Activated CD4-positive, alpha-beta T cell treated with anti-CD3 and anti-CD28 coated beads, Interleukin-2, Interleukin-6, amounts not matched to agents 100 ng/mL and 50 ng/mL, durations not matched to agents 16 hours and 8 hours (primary cell): ENCODE data around the gene UGT1A6.
"Not testable (repeated sequence)": the region's sequence is repeated elsewhere in the genome, so short reads cannot be mapped to it uniquely, and the experiment has no call there.

Source experiments
- DNase-seq: peaks from one replicate; pipeline ENCODE4 v3.0.0-alpha.2; 2020

The UGT1A6 gene

GRCh38 chr2:233688341-233688740 is 4.3 kb upstream of the UGT1A6 start:
- DNase-seq: no peak

DNA sequence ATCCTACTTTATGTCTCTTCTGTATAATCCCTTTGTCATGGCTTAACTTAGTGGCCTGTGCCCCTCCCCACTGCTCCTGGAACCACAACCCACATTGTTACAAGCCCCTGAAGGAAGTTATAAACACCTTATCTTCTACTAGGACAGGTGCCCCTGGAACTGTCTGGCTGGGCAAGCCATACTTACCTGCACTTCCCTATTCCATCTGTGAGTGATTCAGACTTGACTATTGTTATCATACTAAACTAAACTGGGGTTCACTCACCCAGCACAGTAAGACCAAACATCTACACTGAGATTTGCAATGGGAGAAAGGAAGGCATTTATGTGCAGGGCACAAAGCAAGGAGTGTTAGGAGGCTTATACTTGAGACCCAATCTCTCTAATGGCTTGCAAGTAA is 3.7 kb upstream of the UGT1A6 start:
- no peak for DNase-seq

DNA sequence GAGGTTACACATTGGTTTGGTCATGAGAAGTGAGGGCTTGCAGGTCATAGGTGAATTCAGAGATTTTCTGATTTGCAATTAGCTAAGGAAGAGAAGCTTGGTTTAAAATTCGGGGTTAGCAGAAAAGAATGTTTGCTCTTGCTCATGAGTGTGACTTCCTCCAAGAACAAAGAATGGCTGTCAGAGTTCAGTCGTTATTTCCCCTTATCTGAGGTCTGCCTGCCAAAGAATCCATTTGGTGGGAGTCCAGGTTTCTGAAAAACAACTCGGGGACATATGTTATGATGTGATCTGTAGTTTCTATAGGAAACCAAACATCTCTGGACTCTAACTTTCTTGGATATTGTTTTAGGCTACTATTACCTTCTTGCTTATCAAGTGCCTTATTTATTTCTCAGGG is 3.2 kb upstream of the UGT1A6 start:
- no peak for DNase-seq

GRCh38 chr2:233690444-233690843 is 2.2 kb upstream of the UGT1A6 start:
- DNase-seq: no peak

DNA sequence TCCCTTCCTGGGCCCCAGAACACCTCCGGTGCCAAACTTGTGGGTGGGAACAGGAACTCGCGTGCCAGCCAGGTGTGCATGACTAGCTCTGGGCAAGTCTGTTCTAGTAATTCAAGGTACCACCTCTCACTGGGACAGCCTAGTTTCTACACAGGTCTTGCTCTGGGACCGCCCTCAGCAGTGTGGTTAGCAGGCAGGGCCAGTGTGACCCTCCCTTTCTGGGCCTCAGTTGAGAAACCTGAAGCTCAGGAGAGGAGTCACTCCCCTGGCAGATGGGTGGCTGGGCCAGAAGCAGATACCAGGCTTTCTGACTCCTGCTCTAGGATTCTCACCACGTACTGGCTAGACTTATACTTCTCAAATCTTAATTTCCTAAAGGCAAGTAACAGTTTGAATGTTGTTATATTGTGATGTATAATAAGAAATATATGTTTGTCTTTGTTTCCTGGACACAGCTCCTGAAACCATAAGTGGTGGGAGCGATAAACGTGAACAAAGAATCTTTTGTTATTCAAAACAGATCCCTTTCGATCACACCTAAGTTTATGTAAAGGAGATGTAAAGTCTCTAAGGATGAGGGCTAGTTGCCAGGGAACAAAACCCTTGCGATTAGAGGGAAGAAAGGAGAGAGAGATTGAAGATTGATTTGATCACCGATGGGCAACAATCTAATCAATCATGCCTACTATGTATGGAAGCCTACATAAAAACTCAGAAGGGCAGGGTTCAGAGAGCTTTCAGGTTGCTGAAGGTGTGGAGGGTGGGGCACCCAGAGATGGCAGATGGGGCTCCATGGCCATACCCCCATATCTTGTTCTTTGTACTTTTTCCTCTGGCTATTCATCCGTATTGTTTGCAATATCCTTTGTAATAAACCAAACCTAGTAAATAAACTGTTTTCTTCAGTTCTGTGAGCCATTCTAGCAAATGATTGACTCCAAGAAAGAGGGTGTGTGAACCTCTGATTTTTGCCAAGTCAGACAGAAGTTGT is 952 bp upstream of the UGT1A6 start:
- no peak for DNase-seq

DNA sequence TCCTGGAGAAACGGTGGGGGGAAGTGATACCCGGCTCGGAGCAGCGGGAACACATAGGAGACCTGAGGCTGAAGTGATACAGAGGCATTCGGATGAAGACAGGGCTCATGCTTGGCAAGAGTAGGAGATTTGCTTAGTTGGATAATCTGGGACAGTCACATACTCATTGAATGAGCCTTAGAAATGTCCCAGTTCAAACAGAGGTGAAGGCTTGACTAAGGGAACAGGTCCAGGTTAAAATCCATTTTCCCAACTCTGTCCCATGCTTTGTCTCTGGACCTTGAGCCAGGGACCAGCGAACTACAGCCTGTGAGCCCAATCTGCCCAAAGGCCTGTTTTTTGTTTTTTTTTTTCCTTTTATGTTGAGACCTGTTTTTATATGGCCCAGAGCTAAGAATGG is 1.3 kb downstream of the UGT1A6 start:
- no peak for DNase-seq

- no peak for DNase-seq
Observed at GRCh38 chr2:233698740-233699139, 6.0 kb downstream of the UGT1A6 start.

DNA sequence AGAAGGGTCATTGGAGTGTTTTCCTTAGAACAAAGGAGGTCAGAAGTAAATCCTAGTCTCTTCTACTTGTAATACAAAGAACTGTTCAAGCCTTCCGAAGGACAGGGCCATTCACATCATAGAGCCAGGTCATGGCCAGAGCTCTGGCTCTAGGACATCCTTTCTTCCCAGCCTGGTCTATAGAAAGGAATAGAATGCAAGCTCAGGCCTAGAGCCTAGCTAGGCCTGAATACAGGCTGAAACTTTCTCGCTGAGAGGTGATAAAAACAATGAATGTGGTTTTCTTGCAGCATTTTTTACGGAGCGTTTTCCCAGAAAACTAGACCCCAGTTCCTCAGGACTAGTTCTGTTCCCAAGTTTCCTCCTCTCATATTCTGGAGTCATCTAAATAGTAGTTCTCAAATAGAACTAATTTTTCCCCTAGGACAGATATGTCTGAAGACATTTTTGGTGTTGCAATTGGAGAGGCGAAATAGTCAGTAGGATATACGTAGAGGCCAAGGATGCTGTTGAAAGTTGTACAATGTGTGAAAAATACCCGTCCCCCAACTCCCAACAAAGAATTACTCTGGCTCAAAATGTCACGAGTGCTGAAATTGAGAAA is 6.8 kb downstream of the UGT1A6 start:
- DNase-seq: no peak

GRCh38 chr2:233700028-233700635 is 7.4 kb downstream of the UGT1A6 start:
- DNase-seq: no peak

- DNase-seq: not testable (repeated sequence)
Observed at GRCh38 chr2:233700842-233701241, 8.2 kb downstream of the UGT1A6 start.

DNA sequence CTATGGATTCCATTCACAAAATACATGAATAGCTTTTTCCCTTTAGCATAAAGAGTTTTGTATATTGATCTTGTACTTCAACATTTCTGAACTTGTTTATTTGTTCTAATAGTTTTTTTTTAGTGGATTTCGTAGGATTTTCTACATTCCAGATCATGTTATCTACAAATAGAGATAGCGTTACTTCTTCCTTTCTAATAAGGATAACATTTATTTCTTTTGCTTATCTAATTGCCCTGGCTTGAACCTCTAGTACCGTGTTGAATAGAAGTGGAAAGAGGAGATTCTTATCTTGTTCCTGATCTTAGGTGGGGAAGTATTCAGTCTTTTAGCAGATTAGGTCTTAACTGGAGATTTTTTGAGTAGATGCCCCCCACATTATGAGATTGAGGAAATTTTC is 9.5 kb downstream of the UGT1A6 start:
- DNase-seq: no peak

- no peak for DNase-seq
Observed at GRCh38 chr2:233705911-233706506, 13.3 kb downstream of the UGT1A6 start.

DNA sequence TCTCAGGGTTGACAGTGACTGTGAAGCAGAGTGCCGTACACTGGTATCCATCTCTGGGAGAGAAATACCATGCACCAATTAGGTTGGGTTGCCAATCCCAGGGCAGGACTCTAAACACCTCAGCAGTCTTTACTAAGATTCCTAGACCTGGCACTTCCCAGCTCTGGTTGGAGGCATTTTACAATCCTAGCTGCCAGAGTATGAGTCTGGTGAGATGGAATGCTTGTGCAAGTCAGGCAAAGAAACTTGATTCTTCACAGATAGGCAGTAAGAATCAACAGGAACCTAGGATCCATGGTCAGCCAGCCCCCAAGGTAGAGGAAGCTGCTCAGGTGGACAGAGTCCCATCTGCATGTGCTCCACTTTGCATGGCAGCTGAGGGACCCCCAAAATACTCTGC is 14.0 kb downstream of the UGT1A6 start:
- no peak for DNase-seq

DNA sequence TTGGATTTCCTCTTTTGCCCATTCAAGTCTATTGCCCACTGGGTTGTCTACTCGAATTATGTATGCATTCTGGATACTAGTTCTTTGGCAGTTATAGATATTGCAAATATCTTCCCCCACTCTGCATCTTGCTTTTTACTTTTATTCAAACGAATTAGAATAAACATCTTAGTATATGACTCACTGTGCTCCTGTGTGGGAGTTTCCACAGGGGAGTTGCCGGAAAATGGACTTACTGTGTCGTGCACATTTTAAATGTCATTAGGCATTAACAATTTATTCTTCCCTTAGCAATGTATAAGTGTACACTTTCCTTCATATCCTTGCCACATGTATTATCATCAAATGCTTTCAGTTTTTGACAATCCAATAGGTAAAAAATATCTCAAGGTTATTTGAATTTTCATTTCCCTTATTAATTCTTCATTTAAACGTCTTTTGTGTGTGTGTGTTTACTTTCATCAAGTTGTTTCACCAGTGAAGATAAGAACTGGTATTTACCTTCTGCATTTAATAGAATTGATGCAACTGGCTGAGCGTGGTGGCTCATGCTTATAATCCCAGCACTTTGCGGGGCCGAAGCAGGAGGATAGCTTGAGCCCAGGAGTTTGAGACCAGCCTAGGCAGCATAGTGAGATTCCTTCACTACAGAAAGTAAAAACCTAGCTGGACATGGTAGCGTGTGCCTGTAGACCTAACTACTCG is 15.4 kb downstream of the UGT1A6 start:
- no peak for DNase-seq

DNA sequence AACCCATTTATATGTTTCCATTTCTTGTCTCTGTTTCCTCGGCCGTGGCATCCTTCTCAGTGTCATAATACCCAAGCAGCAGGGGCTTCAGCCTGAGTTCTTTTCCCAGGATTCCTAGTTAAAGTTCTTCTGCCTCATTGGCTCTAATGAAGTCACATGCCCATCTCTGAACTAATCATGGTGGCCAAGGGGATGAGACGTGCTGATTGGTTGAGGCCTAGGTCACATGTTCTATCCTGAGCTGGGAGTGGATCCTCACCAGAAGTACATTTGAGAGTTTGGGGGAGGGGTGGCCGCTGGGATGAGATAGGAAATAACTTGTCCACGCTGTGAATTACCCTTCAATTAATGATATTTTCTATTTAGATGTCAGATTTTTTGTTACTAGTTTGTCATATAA is 16.3 kb downstream of the UGT1A6 start:
- DNase-seq: no peak

GRCh38 chr2:233711312-233712008 is 18.8 kb downstream of the UGT1A6 start:
- peak; percentile 71 for DNase-seq

DNA sequence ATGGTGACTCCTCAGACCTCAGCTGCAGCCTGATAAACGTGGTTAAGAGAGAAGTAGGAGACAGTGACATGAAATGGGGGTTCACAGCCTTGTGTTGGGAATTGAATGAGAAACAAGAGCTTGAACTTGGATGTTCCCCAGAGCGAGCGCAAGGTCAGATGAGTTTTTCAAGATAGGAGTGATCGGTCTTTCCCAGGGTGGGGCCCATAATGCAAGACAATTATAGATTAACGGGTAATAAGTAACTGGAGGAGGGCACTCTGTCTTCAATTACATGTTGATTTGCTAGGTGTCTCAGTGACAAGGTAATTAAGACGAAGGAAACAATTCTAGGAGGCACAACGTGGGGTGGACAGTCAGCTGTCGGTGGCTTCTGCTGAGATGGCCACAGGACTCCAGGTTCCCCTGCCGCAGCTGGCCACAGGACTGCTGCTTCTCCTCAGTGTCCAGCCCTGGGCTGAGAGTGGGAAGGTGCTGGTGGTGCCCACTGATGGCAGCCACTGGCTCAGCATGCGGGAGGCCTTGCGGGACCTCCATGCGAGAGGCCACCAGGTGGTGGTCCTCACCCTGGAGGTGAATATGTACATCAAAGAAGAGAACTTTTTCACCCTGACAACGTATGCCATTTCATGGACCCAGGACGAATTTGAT is 20.0 kb downstream of the UGT1A6 start, which contains the start of gene UGT1A5:
UGT1A5 (plus strand) TSS at position 297 of the 651 bp plus-strand sequence; CDS start at position 382, 85 bp downstream.
- DNase-seq: no peak

- DNase-seq: no peak
Observed at GRCh38 chr2:233713262-233713615, 20.5 kb downstream of the UGT1A6 start.

DNA sequence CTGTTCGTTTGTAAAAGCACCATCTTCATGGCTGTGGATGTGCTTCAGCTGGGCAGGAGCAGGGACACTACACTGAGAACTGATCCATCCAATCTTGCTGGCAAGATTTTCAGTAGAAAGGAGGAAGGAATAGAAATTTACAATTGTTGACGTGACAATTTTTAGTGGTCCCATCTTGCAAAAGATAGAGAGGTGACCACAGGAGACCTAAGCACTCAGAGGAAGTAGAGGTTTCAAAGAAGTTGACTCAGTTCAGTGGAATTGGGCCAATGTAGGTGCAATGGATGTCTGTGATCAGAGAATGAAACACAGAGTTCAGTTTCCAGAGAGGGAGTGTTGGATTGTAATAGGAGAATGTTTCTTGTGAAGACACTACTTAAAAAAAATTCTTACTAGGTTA is 21.4 kb downstream of the UGT1A6 start:
- DNase-seq: no peak

DNA sequence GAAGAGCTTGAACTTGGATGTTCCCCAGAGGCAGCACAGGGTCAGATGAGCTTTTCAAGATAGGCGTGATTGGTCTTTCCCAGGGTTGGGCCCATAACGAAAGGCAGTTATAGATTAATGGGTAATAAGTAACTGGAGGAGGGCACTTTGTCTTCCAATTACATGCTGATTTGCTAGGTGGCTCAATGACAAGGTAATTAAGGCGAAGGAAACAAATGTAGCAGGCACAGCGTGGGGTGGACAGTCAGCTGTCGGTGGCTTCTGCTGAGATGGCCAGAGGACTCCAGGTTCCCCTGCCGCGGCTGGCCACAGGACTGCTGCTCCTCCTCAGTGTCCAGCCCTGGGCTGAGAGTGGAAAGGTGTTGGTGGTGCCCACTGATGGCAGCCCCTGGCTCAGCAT is 25.9 kb downstream of the UGT1A6 start, which contains the start of gene UGT1A4:
UGT1A4 (plus strand) TSS at position 185 of the 400 bp plus-strand sequence; CDS start at position 270, 85 bp downstream.
- DNase-seq: no peak

- DNase-seq: no peak
Observed at GRCh38 chr2:233728723-233729301, 36.1 kb downstream of the UGT1A6 start, which contains the start of gene UGT1A3. Gene UGT1A3, plus strand, starts transcription at chr2:233729042. Its CDS starts 85 bp downstream, at chr2:233729127.
